ENCODE measurements around the gene TNIK.

TNIK gene

DNA sequence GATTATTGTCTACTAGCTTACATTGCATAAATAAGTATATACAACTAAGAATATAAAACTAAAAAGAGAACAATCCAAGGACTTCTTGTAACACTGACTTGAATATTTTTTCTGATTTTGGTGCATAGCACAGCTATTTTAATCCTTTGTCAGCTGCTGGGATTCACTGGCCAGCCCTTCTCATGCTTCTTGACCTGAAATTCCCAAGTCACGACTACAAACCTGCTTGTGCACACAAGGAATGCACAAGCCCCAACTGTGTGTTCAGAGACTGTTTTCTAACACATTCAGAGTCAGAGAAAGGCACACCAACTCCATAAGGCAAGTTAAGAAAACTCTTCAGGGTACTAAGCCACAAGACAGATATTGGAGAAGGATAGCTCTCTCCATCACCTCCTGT is 80.9 kb downstream of the TNIK start:
- no peaks in the 10 kb centered on the region for H3K27me3 ChIP-seq (ENCODE audit: insufficient read depth, insufficient read length)
- DNase-seq (ENCODE audit: low read depth, low spot score), result no peak
- no peak overlapping the region for H3K9ac ChIP-seq (ENCODE audit: insufficient read length, low read depth)
- TF ChIP-seq ZNF274 (IDR thresholded peaks at IDR 0.05; ENCODE audit: low read depth, low read length), result no peak
- TF ChIP-seq SUZ12 (IDR thresholded peaks at IDR 0.05; ENCODE audit: extremely low read depth, insufficient read depth, insufficient read length), result no peak
- no peak for TF ChIP-seq YY1 (IDR thresholded peaks at IDR 0.05; ENCODE audit: insufficient read depth, insufficient read length)
- no peak overlapping the region for H3K4me3 ChIP-seq (ENCODE audit: insufficient read length, low read depth)
- no peaks in the 10 kb centered on the region for H3K36me3 ChIP-seq (ENCODE audit: insufficient read depth, insufficient read length, low read length)
- H3K4me1 ChIP-seq (ENCODE audit: insufficient read depth, insufficient read length), result no peaks in the 10 kb centered on the region
- no peaks in the 10 kb centered on the region for H3K9me3 ChIP-seq (ENCODE audit: insufficient read depth, low read length)

DNA sequence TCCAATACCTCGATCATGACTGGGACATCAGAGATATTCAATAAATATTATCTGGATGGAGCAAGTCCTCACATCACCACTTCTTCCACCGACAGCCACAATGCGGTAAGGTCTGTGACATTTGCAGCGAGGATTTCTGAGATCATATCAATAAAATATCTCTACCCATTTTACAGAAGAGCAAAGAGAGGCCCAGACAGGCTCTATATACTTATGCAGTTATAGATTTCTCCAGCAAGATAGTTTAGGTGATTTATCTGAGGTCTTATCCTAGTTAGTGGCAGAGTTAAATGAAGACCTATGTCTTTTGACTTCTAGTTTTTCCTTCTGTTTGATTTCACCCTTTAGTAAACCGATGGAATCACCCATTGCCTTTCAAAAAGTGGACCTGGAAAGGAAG is 81.6 kb downstream of the TNIK start:
- Histone ChIP-seq H3K9ac (ENCODE audit: insufficient read length, low read depth) (no peak overlapping the region), H3K36me3 (ENCODE audit: insufficient read depth, insufficient read length, low read length) (no peaks in the 10 kb centered on the region), H3K4me1 (ENCODE audit: insufficient read depth, insufficient read length) (no peaks in the 10 kb centered on the region), H3K4me3 (ENCODE audit: insufficient read length, low read depth) (no peak overlapping the region), H3K9me3 (ENCODE audit: insufficient read depth, low read length) (no peaks in the 10 kb centered on the region), H3K27me3 (ENCODE audit: insufficient read depth, insufficient read length) (no peaks in the 10 kb centered on the region)
- DNase-seq (ENCODE audit: low read depth, low spot score), result no peak
- TF ChIP-seq SUZ12 (IDR thresholded peaks at IDR 0.05; ENCODE audit: extremely low read depth, insufficient read depth, insufficient read length) (no peak), ZNF274 (IDR thresholded peaks at IDR 0.05; ENCODE audit: low read depth, low read length) (no peak), YY1 (IDR thresholded peaks at IDR 0.05; ENCODE audit: insufficient read depth, insufficient read length) (no peak)

DNA sequence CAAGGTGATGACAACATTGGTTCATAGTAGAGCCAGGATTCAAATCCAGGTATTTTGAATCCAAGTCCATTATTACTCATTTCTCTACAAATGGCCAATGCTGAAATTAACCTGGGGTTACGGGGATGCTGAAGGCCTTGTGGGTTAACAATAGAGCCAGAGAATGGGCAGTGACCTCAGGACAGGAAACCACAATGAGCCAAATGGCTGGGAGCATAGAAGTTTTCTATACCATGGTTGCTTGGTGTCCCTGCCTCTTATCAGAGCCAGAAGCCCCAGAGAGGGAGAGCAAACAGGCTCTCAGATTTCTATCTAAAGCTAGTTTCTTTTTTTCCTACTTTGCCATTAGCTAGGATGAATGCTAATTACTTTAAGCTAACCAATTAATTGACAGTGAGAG is 82.3 kb downstream of the TNIK start:
- H3K9me3 ChIP-seq (ENCODE audit: insufficient read depth, low read length), result no peaks in the 10 kb centered on the region
- no peaks in the 10 kb centered on the region for H3K4me1 ChIP-seq (ENCODE audit: insufficient read depth, insufficient read length)
- no peak for DNase-seq (ENCODE audit: low read depth, low spot score)
- H3K4me3 ChIP-seq (ENCODE audit: insufficient read length, low read depth), result no peak overlapping the region
- TF ChIP-seq SUZ12 (IDR thresholded peaks at IDR 0.05; ENCODE audit: extremely low read depth, insufficient read depth, insufficient read length), result no peak
- TF ChIP-seq YY1 (IDR thresholded peaks at IDR 0.05; ENCODE audit: insufficient read depth, insufficient read length), result no peak
- no peak for TF ChIP-seq ZNF274 (IDR thresholded peaks at IDR 0.05; ENCODE audit: low read depth, low read length)
- H3K27me3 ChIP-seq (ENCODE audit: insufficient read depth, insufficient read length), result no peaks in the 10 kb centered on the region
- no peak overlapping the region for H3K9ac ChIP-seq (ENCODE audit: insufficient read length, low read depth)
- H3K36me3 ChIP-seq (ENCODE audit: insufficient read depth, insufficient read length, low read length), result no peaks in the 10 kb centered on the region

GRCh38 chr3:171376596-171376947 is 83.6 kb downstream of the TNIK start:
- no peak for DNase-seq (ENCODE audit: low read depth, low spot score)
- no peak for TF ChIP-seq YY1 (IDR thresholded peaks at IDR 0.05; ENCODE audit: insufficient read depth, insufficient read length)
- TF ChIP-seq SUZ12 (IDR thresholded peaks at IDR 0.05; ENCODE audit: extremely low read depth, insufficient read depth, insufficient read length), result no peak
- no peak for TF ChIP-seq ZNF274 (IDR thresholded peaks at IDR 0.05; ENCODE audit: low read depth, low read length)
- Histone ChIP-seq H3K4me3 (ENCODE audit: insufficient read length, low read depth) (no peak overlapping the region), H3K27me3 (ENCODE audit: insufficient read depth, insufficient read length) (no peaks in the 10 kb centered on the region), H3K9me3 (ENCODE audit: insufficient read depth, low read length) (no peaks in the 10 kb centered on the region), H3K4me1 (ENCODE audit: insufficient read depth, insufficient read length) (no peaks in the 10 kb centered on the region), H3K36me3 (ENCODE audit: insufficient read depth, insufficient read length, low read length) (no peaks in the 10 kb centered on the region), H3K9ac (ENCODE audit: insufficient read length, low read depth) (no peak overlapping the region)

- Histone ChIP-seq H3K9me3 (ENCODE audit: insufficient read depth, low read length) (no peaks in the 10 kb centered on the region), H3K36me3 (ENCODE audit: insufficient read depth, insufficient read length, low read length) (no peaks in the 10 kb centered on the region), H3K4me3 (ENCODE audit: insufficient read length, low read depth) (no peak overlapping the region), H3K4me1 (ENCODE audit: insufficient read depth, insufficient read length) (no peaks in the 10 kb centered on the region), H3K9ac (ENCODE audit: insufficient read length, low read depth) (no peak overlapping the region), H3K27me3 (ENCODE audit: insufficient read depth, insufficient read length) (no peaks in the 10 kb centered on the region)
- TF ChIP-seq ZNF274 (IDR thresholded peaks at IDR 0.05; ENCODE audit: low read depth, low read length) (no peak), SUZ12 (IDR thresholded peaks at IDR 0.05; ENCODE audit: extremely low read depth, insufficient read depth, insufficient read length) (no peak), YY1 (IDR thresholded peaks at IDR 0.05; ENCODE audit: insufficient read depth, insufficient read length) (no peak)
- DNase-seq (ENCODE audit: low read depth, low spot score), result no peak
These were observed 84.3 kb downstream of the TNIK start for GRCh38 chr3:171375666-171376595.

GRCh38 chr3:171374661-171375285 is 85.4 kb downstream of the TNIK start:
- H3K27me3 ChIP-seq (ENCODE audit: insufficient read depth, insufficient read length), result no peaks in the 10 kb centered on the region
- H3K4me3 ChIP-seq (ENCODE audit: insufficient read length, low read depth), result no peak overlapping the region
- no peaks in the 10 kb centered on the region for H3K36me3 ChIP-seq (ENCODE audit: insufficient read depth, insufficient read length, low read length)
- TF ChIP-seq SUZ12 (IDR thresholded peaks at IDR 0.05; ENCODE audit: extremely low read depth, insufficient read depth, insufficient read length) (no peak), ZNF274 (IDR thresholded peaks at IDR 0.05; ENCODE audit: low read depth, low read length) (no peak), YY1 (IDR thresholded peaks at IDR 0.05; ENCODE audit: insufficient read depth, insufficient read length) (no peak)
- DNase-seq (ENCODE audit: low read depth, low spot score), result no peak
- no peaks in the 10 kb centered on the region for H3K4me1 ChIP-seq (ENCODE audit: insufficient read depth, insufficient read length)
- no peaks in the 10 kb centered on the region for H3K9me3 ChIP-seq (ENCODE audit: insufficient read depth, low read length)
- H3K9ac ChIP-seq (ENCODE audit: insufficient read length, low read depth), result no peak overlapping the region

GRCh38 chr3:171374260-171374659 is 85.9 kb downstream of the TNIK start:
- Histone ChIP-seq H3K9ac (ENCODE audit: insufficient read length, low read depth) (no peak overlapping the region), H3K4me3 (ENCODE audit: insufficient read length, low read depth) (no peak overlapping the region), H3K36me3 (ENCODE audit: insufficient read depth, insufficient read length, low read length) (no peaks in the 10 kb centered on the region), H3K27me3 (ENCODE audit: insufficient read depth, insufficient read length) (no peaks in the 10 kb centered on the region), H3K4me1 (ENCODE audit: insufficient read depth, insufficient read length) (no peaks in the 10 kb centered on the region), H3K9me3 (ENCODE audit: insufficient read depth, low read length) (no peaks in the 10 kb centered on the region)
- no peak for DNase-seq (ENCODE audit: low read depth, low spot score)
- TF ChIP-seq YY1 (IDR thresholded peaks at IDR 0.05; ENCODE audit: insufficient read depth, insufficient read length) (no peak), SUZ12 (IDR thresholded peaks at IDR 0.05; ENCODE audit: extremely low read depth, insufficient read depth, insufficient read length) (no peak), ZNF274 (IDR thresholded peaks at IDR 0.05; ENCODE audit: low read depth, low read length) (no peak)
